Smooth muscle cell (in vitro differentiated cells): ENCODE results near the gene ANKRD44. TPM values are rescaled to one million over a fixed set of nuclear protein-coding genes. Genes with fewer than 3 reads are reported as not detected.

Experiments used
- DNase-seq: peaks from one replicate; lab custom pipeline; 2025; ENCODE audit not compliant: unreplicated experiment; lab: John Stamatoyannopoulos, UW
- H2AFZ ChIP-seq: fragments of 200-600 bp; sonication (generic); 2 replicates; pipeline ENCODE4 v1.6.0; 2016; ENCODE audit warnings: antibody characterized with exemption, low read depth, mild to moderate bottlenecking
- H3F3A ChIP-seq: fragments of 200-600 bp; sonication (generic); 2 replicates; pipeline ENCODE4 v1.6.0; 2017; ENCODE audit warnings: antibody characterized with exemption, low read depth
- H3K27ac ChIP-seq: fragments of 200-600 bp; sonication (generic); 2 replicates; pipeline ENCODE4 v1.5.1; 2016; ENCODE audit warnings: low read depth, mild to moderate bottlenecking
- H3K27me3 ChIP-seq: fragments of 200-600 bp; sonication (generic); 2 replicates; pipeline ENCODE4 v1.6.1; 2016; ENCODE audit warnings: low read depth, mild to moderate bottlenecking
- H3K36me3 ChIP-seq: fragments of 200-600 bp; sonication (generic); 2 replicates; pipeline ENCODE4 v1.5.1; 2016; ENCODE audit warnings: low read depth
- H3K4me1 ChIP-seq: fragments of 200-600 bp; sonication (generic); 2 replicates; pipeline ENCODE4 v1.5.1; 2016; ENCODE audit warnings: low read depth
- H3K4me2 ChIP-seq: fragments of 200-600 bp; sonication (generic); 2 replicates; pipeline ENCODE4 v1.6.0; 2016; ENCODE audit warnings: mild to moderate bottlenecking
- H3K4me3 ChIP-seq: fragments of 200-600 bp; sonication (generic); 2 replicates; pipeline ENCODE4 v1.5.1; 2016; ENCODE audit warnings: mild to moderate bottlenecking
- H3K79me2 ChIP-seq: fragments of 200-600 bp; sonication (generic); 2 replicates; pipeline ENCODE4 v1.6.0; 2016; ENCODE audit warnings: low read depth, mild to moderate bottlenecking
- H3K9ac ChIP-seq: fragments of 200-600 bp; sonication (generic); 2 replicates; pipeline ENCODE4 v1.6.0; 2016; ENCODE audit warnings: low read depth
- H3K9me3 ChIP-seq: fragments of 200-600 bp; sonication (generic); replicated peaks from 2 replicates; pipeline ENCODE4 v1.5.1; 2016; ENCODE audit warnings: low read depth
- H4K20me1 ChIP-seq: fragments of 200-600 bp; sonication (generic); 2 replicates; pipeline ENCODE4 v1.6.0; 2016; ENCODE audit warnings: low read depth
- CTCF ChIP-seq: fragments of 200-600 bp; sonication (generic); IDR thresholded peaks from 2 replicates; pipeline ENCODE4 v1.5.1; 2017; ENCODE audit warnings: borderline replicate concordance, mild to moderate bottlenecking, antibody characterized with exemption; ENCODE audit not compliant: insufficient read depth, poor library complexity, severe bottlenecking
- WGBS: methylation state at CpG from one replicate; pipeline ENCODE4 v1.1.7; 2016; ENCODE audit warnings: low lambda C conversion rate; 5-methylcytosine and 5-hydroxymethylcytosine counted together
- polyA plus RNA-seq: library from polyadenylated mRNA; unstranded; fragments of >200 nt; fragmentation: Nextera tagmentation; extraction: Ambion mirVana; gene quantifications from 2 replicates; pipeline ENCODE4 v1.2.1, GENCODE V29; 2016
- total RNA-seq: library from RNA; depleted of rRNA; stranded (reverse); fragments of >200 nt; gene quantifications from 2 replicates; pipeline ENCODE4 v1.2.3, GENCODE V29; 2014

Gene ANKRD44
- total and polyA plus RNA-seq, 2 experiments from 2014 or later: 3.6 to 5.5 TPM

- H3K36me3 ChIP-seq: no peaks in the 10 kb centered on the region
- no peak overlapping the region for H3K4me2 ChIP-seq
- H4K20me1 ChIP-seq: no peaks in the 10 kb centered on the region
- no peaks in the 10 kb centered on the region for H3K4me1 ChIP-seq
- no peak overlapping the region for H3K9ac ChIP-seq
- no peaks in the 10 kb centered on the region for H3K9me3 ChIP-seq
- TF ChIP-seq CTCF: no peak
- no peaks in the 10 kb centered on the region for H3K79me2 ChIP-seq
- no peaks in the 10 kb centered on the region for H3K27me3 ChIP-seq
- DNase-seq: no peak
- H2AFZ ChIP-seq: no peak overlapping the region
- no peaks in the 10 kb centered on the region for H3F3A ChIP-seq
- H3K27ac ChIP-seq: no peak overlapping the region
- 88% methylated on average over 4 of the region's 4 CpGs for WGBS
- no peak overlapping the region for H3K4me3 ChIP-seq
Measured at GRCh38 chr2:197265036-197265435, 45.5 kb downstream of the ANKRD44 start.

GRCh38 chr2:197264332-197264731 is 46.2 kb downstream of the ANKRD44 start:
- Histone ChIP-seq H3K9me3 (no peaks in the 10 kb centered on the region), H3K4me1 (no peaks in the 10 kb centered on the region), H3K9ac (no peak overlapping the region), H3K27me3 (no peaks in the 10 kb centered on the region), H4K20me1 (no peaks in the 10 kb centered on the region), H3K79me2 (no peaks in the 10 kb centered on the region), H3K4me3 (no peak overlapping the region), H3K27ac (no peak overlapping the region), H2AFZ (no peak overlapping the region), H3F3A (no peaks in the 10 kb centered on the region), H3K4me2 (no peak overlapping the region), H3K36me3 (no peaks in the 10 kb centered on the region)
- TF ChIP-seq CTCF: no peak
- no peak for DNase-seq
- WGBS: 64% methylated on average over 5 of the region's 5 CpGs

GRCh38 chr2:197263077-197263476 is 47.5 kb downstream of the ANKRD44 start:
- no peaks in the 10 kb centered on the region for H3F3A ChIP-seq
- H3K4me1 ChIP-seq: no peaks in the 10 kb centered on the region
- no peaks in the 10 kb centered on the region for H3K9me3 ChIP-seq
- H3K36me3 ChIP-seq: no peaks in the 10 kb centered on the region
- no peaks in the 10 kb centered on the region for H3K27me3 ChIP-seq
- no peaks in the 10 kb centered on the region for H3K79me2 ChIP-seq
- H3K4me3 ChIP-seq: no peak overlapping the region
- no peak overlapping the region for H3K4me2 ChIP-seq
- 94% methylated on average over 9 of the region's 9 CpGs for WGBS
- no peak for DNase-seq
- no peak overlapping the region for H3K9ac ChIP-seq
- H2AFZ ChIP-seq: no peak overlapping the region
- H4K20me1 ChIP-seq: no peaks in the 10 kb centered on the region
- TF ChIP-seq CTCF: no peak
- H3K27ac ChIP-seq: no peak overlapping the region

GRCh38 chr2:197261808-197262226 is 48.8 kb downstream of the ANKRD44 start:
- no peak for TF ChIP-seq CTCF
- H3K79me2 ChIP-seq: no peaks in the 10 kb centered on the region
- no peaks in the 10 kb centered on the region for H3K9me3 ChIP-seq
- H3K4me1 ChIP-seq: no peaks in the 10 kb centered on the region
- H3K27ac ChIP-seq: peak overlapping the region; percentile 23
- no peak overlapping the region for H3K9ac ChIP-seq
- no peak overlapping the region for H3K4me2 ChIP-seq
- H3K4me3 ChIP-seq: no peak overlapping the region
- H3F3A ChIP-seq: no peaks in the 10 kb centered on the region
- no peak for DNase-seq
- peak overlapping the region; percentile 75 for H2AFZ ChIP-seq
- no peaks in the 10 kb centered on the region for H3K36me3 ChIP-seq
- no peaks in the 10 kb centered on the region for H3K27me3 ChIP-seq
- WGBS: 67% methylated on average over 6 of the region's 6 CpGs
- no peaks in the 10 kb centered on the region for H4K20me1 ChIP-seq
